ENCODE data around the gene PLOD3. TPM values are rescaled to one million over a fixed set of nuclear protein-coding genes. Genes with fewer than 3 reads are reported as not detected.

The PLOD3 gene
- total RNA-seq, 1 donor from 2014 or later: 65.4 TPM

GRCh38 chr7:101239191-101239950, 22.0 kb upstream of the PLOD3 start:
- no peak for DNase-seq (ENCODE audit: low read depth, low spot score)

DNA sequence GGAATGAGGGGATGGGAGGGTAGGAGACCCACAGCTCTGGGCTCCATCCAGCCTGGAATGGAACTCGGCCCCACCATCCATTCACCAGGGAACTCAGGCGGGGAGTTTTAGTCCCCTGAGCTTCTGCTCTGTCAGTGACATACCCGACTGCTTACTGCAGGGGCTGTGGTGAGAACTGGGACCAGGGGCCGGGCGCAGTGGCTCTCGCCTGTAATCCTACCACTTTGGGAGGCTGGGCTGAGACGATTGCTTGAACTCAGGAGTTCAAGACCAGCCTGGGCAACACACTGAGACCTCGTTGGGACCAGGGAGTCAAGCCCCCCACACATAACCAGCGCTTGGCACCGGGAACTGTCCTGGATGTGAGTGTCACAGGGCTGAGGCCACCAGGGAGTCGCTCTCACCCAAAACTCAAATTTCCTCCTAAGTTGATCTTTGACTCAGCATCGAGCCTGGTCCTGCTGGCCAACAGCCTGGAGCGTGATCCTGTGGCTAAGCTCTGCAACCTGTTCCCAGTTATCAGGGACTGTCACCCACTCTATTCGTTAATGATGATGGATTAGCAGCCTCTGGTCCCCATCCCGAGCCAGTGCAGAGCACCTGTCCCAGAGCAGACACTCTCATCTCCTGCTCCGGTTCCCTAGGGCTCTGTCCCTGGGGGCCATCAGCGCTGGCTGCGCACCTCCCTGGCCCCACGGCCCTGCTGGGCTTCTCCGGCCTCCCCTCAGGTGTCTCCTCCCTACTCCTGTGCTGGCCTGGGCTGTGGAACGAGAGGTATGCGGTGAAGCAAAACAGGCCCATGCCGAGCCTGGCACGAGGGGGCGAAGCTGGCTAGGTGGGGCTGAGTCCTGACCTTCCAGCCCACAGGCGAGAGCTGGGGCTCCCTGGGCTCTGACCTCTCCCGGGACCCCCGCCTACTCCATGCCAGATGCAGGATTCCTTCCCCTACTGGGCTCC, 21.1 kb upstream of the PLOD3 start:
- no peak for DNase-seq (ENCODE audit: low read depth, low spot score)

- DNase-seq (ENCODE audit: low read depth, low spot score): no peak
Observed at GRCh38 chr7:101237206-101238067, 20.1 kb upstream of the PLOD3 start, which contains the start of gene CLDN15. Gene CLDN15, minus strand, starts transcription at chr7:101237802. Its CDS starts 221 bp downstream, at chr7:101237581.

DNA sequence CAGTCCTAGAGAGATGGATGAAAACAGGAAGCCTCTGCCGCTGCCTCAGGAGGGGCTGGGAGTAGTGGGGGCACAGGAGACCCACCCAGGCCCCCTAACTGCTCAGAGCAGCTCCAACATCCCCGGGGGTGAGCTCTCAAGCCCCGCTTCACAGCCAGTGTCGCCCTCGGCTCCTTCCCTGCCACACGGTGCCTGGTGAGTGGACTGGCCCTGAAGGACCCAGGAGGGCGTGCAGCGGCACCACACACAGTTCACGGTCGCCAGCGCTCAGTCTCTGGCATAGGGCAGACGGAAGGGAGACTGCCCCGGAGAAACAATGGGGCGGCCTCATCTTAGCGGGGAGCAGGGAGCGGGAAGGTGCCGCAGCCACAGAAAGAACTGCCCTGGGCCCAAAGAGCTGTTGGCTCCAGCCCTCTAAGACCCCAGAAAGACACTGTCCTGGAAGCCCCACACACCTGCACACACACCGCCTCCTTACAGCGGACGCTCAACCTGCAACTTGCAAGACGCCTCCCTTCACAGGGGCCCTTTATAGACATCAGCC, 19.0 kb upstream of the PLOD3 start:
- no peak for DNase-seq (ENCODE audit: low read depth, low spot score)

DNA sequence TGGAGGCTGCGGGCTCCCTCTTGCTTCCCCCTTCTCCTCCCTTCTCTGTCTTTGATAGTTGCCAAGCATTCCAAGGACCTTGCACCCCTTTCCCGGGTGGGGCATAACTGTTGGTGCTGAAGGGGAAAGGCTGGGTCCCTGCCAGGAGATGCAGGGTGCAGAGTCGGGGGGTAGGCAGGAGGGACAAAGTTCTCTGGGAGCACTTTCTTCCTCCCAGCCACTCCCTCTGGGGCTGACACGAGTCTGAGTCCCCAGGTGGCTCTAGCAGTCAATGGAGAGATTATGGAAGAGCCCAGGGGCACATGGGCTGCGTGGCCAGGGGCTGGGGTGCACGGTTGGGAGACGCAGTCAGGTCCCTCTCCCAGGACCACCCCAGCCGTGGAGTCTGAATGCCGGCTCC, 18.1 kb upstream of the PLOD3 start:
- DNase-seq (ENCODE audit: low read depth, low spot score): no peak

DNA sequence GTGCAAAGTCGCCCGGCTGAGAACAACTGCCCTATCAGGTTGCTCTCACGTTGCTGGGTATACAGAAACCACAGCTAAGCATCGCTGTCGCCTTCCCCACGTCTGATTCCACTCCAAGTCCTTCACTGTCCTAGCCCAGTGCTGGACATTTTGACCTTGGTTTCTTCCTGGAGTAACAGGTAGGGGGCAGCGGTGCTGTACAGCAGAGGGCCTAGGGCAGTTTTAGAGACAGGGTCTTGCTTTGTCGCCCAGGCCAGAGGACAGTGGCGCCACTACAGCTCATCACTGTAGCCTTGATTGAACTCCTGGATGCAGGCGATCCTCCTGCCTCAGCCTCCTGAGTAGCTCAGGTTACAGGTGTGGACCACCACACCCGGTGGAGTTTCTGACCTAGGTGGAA, 17.7 kb upstream of the PLOD3 start:
- no peak for DNase-seq (ENCODE audit: low read depth, low spot score)

DNA sequence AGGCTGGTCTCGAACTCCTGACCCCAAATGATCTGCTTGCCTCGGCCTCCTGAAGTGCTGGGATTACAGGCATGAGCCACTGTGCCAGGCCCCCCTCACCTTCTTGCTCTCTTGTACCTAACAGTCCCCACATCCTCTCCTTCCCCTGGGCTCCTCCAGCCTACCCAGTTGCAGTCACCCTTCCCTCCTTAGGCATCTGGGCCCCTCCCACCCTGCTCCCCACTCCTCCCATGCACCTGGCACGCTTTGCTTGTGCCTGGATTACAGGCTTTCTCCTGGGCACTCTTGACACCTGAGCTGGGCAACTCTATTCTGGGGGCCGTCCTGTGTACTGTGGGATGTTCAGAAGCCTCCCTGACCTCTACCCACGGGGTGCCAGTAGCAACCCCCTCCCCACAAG, 17.3 kb upstream of the PLOD3 start:
- no peak for DNase-seq (ENCODE audit: low read depth, low spot score)

GRCh38 chr7:101233907-101234547, 16.6 kb upstream of the PLOD3 start:
- DNase-seq (ENCODE audit: low read depth, low spot score): no peak

- no peak for DNase-seq (ENCODE audit: low read depth, low spot score)
Observed at GRCh38 chr7:101232141-101232850, 14.9 kb upstream of the PLOD3 start.

DNA sequence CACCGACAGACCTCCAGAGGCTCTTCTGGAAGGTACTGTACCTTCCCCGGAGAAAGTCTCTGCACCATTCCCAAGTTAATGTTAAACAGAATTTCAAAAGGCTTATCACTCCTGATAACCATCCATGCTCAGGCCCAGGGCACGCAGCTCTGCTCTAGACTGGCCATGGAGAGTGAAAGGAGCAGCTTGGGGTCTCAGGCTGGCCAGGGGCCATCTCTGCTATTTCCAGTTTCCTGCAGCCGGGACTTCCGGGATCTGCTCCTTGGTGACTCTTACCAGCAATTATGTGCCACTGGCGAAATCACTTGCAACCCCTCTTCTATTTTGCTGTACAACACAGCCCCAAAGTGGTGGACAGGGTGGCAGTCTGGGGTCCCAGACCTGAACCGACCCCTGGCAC, 14.3 kb upstream of the PLOD3 start:
- DNase-seq (ENCODE audit: low read depth, low spot score): no peak

GRCh38 chr7:101226721-101227120, 9.3 kb upstream of the PLOD3 start:
- no peak for DNase-seq (ENCODE audit: low read depth, low spot score)

GRCh38 chr7:101225650-101226049, 8.3 kb upstream of the PLOD3 start:
- DNase-seq (ENCODE audit: low read depth, low spot score): no peak

DNA sequence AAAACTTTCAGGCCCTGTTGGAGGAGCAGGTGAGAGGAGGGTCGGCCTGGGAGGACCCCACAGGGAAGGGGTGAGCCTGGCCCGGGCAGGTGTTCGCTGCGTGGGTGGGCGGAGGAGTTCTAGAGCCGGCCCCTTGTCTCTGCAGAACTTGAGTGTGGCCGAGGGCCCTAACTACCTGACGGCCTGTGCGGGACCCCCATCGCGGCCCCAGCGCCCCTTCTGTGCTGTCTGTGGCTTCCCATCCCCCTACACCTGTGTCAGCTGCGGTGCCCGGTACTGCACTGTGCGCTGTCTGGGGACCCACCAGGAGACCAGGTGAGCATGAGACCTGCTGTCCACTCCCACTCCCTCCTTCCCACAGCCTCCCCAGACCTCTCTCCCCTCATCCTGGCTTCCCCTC, 6.1 kb upstream of the PLOD3 start:
- DNase-seq (ENCODE audit: low read depth, low spot score): no peak

- no peak for DNase-seq (ENCODE audit: low read depth, low spot score)
Observed at GRCh38 chr7:101222275-101222830, 5.0 kb upstream of the PLOD3 start.

- DNase-seq (ENCODE audit: low read depth, low spot score): no peak
Observed at GRCh38 chr7:101220295-101220694, 2.9 kb upstream of the PLOD3 start.

GRCh38 chr7:101218236-101219125, 1.1 kb upstream of the PLOD3 start:
- no peak for DNase-seq (ENCODE audit: low read depth, low spot score)

GRCh38 chr7:101216860-101217387, 457 bp downstream of the PLOD3 start:
- DNase-seq (ENCODE audit: low read depth, low spot score): no peak

Data from pulmonary artery endothelial cell (primary cell).